MM.1S (cell line): ENCODE measurements around the gene CMIP.

Source experiments
- DNase-seq: peaks from one replicate; pipeline ENCODE4 v3.0.0-alpha.2; 2015
- H2AFZ ChIP-seq: fragments of 300-600 bp; sonication (generic); 2 replicates; pipeline ENCODE4 v1.6.0; 2016; ENCODE audit warnings: antibody characterized with exemption, low read length
- H3F3A ChIP-seq: fragments of 300-600 bp; sonication (generic); 2 replicates; pipeline ENCODE4 v1.6.1; 2016; ENCODE audit warnings: mild to moderate bottlenecking, antibody characterized with exemption, low read length, moderate library complexity, mixed read lengths; ENCODE audit not compliant: insufficient read depth
- H3K27ac ChIP-seq: fragments of 300-600 bp; sonication (generic); 2 replicates; pipeline ENCODE4 v1.5.1; 2016; ENCODE audit warnings: mild to moderate bottlenecking, low read length
- H3K27me3 ChIP-seq: fragments of 300-600 bp; sonication (generic); replicated peaks from 2 replicates; pipeline ENCODE4 v1.6.0; 2016; ENCODE audit warnings: low read length; ENCODE audit not compliant: insufficient read depth
- H3K36me3 ChIP-seq: fragments of 300-600 bp; sonication (generic); replicated peaks from 2 replicates; pipeline ENCODE4 v1.6.1; 2016; ENCODE audit warnings: mild to moderate bottlenecking, low read length, mixed read lengths; ENCODE audit not compliant: insufficient read depth
- H3K4me1 ChIP-seq: fragments of 300-600 bp; sonication (generic); 2 replicates; pipeline ENCODE4 v1.6.1; 2016; ENCODE audit warnings: low read length, mixed read lengths
- H3K4me2 ChIP-seq: fragments of 300-600 bp; sonication (generic); 2 replicates; pipeline ENCODE4 v1.6.0; 2016; ENCODE audit warnings: low read depth, low read length
- H3K4me3 ChIP-seq: fragments of 300-600 bp; sonication (generic); 2 replicates; pipeline ENCODE4 v1.5.1; 2016; ENCODE audit warnings: low read length, mixed read lengths
- H3K79me2 ChIP-seq: fragments of 300-600 bp; sonication (generic); 2 replicates; pipeline ENCODE4 v1.6.1; 2016; ENCODE audit warnings: mixed run types, low read length, mixed read lengths
- H3K9ac ChIP-seq: fragments of 300-600 bp; sonication (generic); 2 replicates; pipeline ENCODE4 v1.6.1; 2016; ENCODE audit warnings: low read length, mixed read lengths
- H3K9me2 ChIP-seq: fragments of 300-600 bp; sonication (generic); replicated peaks from 2 replicates; pipeline ENCODE4 v1.6.1; 2016; ENCODE audit warnings: mild to moderate bottlenecking, low read length, mixed read lengths; ENCODE audit not compliant: insufficient read depth
- H3K9me3 ChIP-seq: fragments of 300-600 bp; sonication (generic); replicated peaks from 2 replicates; pipeline ENCODE4 v1.6.1; 2016; ENCODE audit warnings: mild to moderate bottlenecking, low read length, mixed read lengths; ENCODE audit not compliant: insufficient read depth
- H4K20me1 ChIP-seq: fragments of 300-600 bp; sonication (generic); 2 replicates; pipeline ENCODE4 v1.6.1; 2016; ENCODE audit warnings: mild to moderate bottlenecking, low read length, moderate library complexity, mixed read lengths; ENCODE audit not compliant: insufficient read depth
- CTCF ChIP-seq: fragments of 300-600 bp; sonication (generic); IDR thresholded peaks from 2 replicates; pipeline ENCODE4 v1.5.1; 2016; ENCODE audit warnings: antibody characterized with exemption, low read length, mixed read lengths
- EZH2 ChIP-seq: fragments of 300-600 bp; sonication (generic); optimal IDR thresholded peaks from 2 replicates; pipeline ENCODE3; 2017; ENCODE audit warnings: low read depth, mild to moderate bottlenecking, antibody characterized with exemption, low read length, mixed read lengths
- EZH2phosphoT487 ChIP-seq: fragments of 300-600 bp; sonication (generic); IDR thresholded peaks from 2 replicates; pipeline ENCODE4 v1.6.1; 2018; ENCODE audit warnings: antibody characterized with exemption, low read length

CMIP gene

GRCh38 chr16:81558444-81559175 lies 114.0 kb downstream of the CMIP start:
- no peaks in the 10 kb centered on the region for H3K9me2 ChIP-seq
- H3K4me2 ChIP-seq: no peak overlapping the region
- H3K27me3 ChIP-seq: no peaks in the 10 kb centered on the region
- H3K4me3 ChIP-seq: no peak overlapping the region
- H3K9me3 ChIP-seq: no peaks in the 10 kb centered on the region
- no peak overlapping the region for H3K27ac ChIP-seq
- TF ChIP-seq CTCF (no peak), EZH2phosphoT487 (no peak), EZH2 (no peak)
- H3K36me3 ChIP-seq: no peaks in the 10 kb centered on the region
- no peaks in the 10 kb centered on the region for H4K20me1 ChIP-seq
- H3K9ac ChIP-seq: no peak overlapping the region
- H2AFZ ChIP-seq: no peak overlapping the region
- 0 out of 2 replicates have a peak, but pooled peaks cover 4% of the 10 kb centered on the region for H3K79me2 ChIP-seq
- H3F3A ChIP-seq: no peaks in the 10 kb centered on the region
- H3K4me1 ChIP-seq: no peaks in the 10 kb centered on the region
- no peak for DNase-seq

- no peak overlapping the region for H3K9ac ChIP-seq
- H3K9me2 ChIP-seq: no peaks in the 10 kb centered on the region
- H3K4me2 ChIP-seq: no peak overlapping the region
- H3F3A ChIP-seq: no peaks in the 10 kb centered on the region
- no peaks in the 10 kb centered on the region for H4K20me1 ChIP-seq
- H3K27me3 ChIP-seq: no peaks in the 10 kb centered on the region
- no peaks in the 10 kb centered on the region for H3K9me3 ChIP-seq
- no peaks in the 10 kb centered on the region for H3K4me1 ChIP-seq
- TF ChIP-seq CTCF (no peak), EZH2phosphoT487 (no peak), EZH2 (no peak)
- DNase-seq: no peak
- no peak overlapping the region for H2AFZ ChIP-seq
- no peaks in the 10 kb centered on the region for H3K36me3 ChIP-seq
- H3K79me2 ChIP-seq: 0 out of 2 replicates have a peak, but pooled peaks cover 4% of the 10 kb centered on the region
- H3K27ac ChIP-seq: no peak overlapping the region
- no peak overlapping the region for H3K4me3 ChIP-seq
Measured at GRCh38 chr16:81560979-81561657, 116.5 kb downstream of the CMIP start.

GRCh38 chr16:81562174-81562849 lies 117.7 kb downstream of the CMIP start:
- Histone ChIP-seq H3K79me2 (no peaks in the 10 kb centered on the region), H3K9me2 (no peaks in the 10 kb centered on the region), H4K20me1 (no peaks in the 10 kb centered on the region), H3K9ac (no peak overlapping the region), H3K4me1 (no peaks in the 10 kb centered on the region), H3K4me2 (no peak overlapping the region), H2AFZ (no peak overlapping the region), H3F3A (no peaks in the 10 kb centered on the region), H3K4me3 (no peak overlapping the region), H3K36me3 (no peaks in the 10 kb centered on the region), H3K27me3 (no peaks in the 10 kb centered on the region), H3K9me3 (no peaks in the 10 kb centered on the region), H3K27ac (no peak overlapping the region)
- DNase-seq: no peak
- TF ChIP-seq EZH2 (no peak), EZH2phosphoT487 (no peak), CTCF (no peak)
